HG02981 (cell line): Measurements from ENCODE around the gene TATDN2.
"Not testable (repeated sequence)": the region's sequence is repeated elsewhere in the genome, so short reads cannot be mapped to it uniquely, and the experiment has no call there.

Source experiments
- ATAC-seq: cut with Tn5 transposase; IDR thresholded peaks from one replicate; pipeline ENCODE4 v1.9.1; 2021; ENCODE audit warnings: mild to moderate bottlenecking, moderate library complexity; ENCODE audit not compliant: unreplicated experiment

The TATDN2 gene

DNA sequence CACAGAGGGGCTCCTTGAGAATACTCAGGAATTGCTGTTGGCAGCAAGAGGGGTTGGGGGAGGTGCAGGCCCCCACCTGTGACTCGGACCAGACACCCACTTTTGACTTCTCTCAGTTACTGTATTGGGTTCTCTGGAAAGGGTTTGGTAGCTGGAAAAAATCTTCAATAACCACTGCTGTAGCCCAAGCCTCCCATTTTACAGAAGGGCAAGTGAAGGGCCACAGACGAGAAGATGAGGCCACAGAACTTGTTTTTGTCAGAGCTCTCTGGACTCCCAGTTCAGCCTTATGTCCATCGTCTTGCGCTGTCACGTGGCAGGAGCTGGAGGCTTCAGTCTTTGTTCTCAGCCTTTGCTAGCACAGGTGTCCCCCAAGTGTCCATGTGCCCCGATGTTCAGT is 12.7 kb upstream of the TATDN2 start:
- ATAC-seq: no peak

DNA sequence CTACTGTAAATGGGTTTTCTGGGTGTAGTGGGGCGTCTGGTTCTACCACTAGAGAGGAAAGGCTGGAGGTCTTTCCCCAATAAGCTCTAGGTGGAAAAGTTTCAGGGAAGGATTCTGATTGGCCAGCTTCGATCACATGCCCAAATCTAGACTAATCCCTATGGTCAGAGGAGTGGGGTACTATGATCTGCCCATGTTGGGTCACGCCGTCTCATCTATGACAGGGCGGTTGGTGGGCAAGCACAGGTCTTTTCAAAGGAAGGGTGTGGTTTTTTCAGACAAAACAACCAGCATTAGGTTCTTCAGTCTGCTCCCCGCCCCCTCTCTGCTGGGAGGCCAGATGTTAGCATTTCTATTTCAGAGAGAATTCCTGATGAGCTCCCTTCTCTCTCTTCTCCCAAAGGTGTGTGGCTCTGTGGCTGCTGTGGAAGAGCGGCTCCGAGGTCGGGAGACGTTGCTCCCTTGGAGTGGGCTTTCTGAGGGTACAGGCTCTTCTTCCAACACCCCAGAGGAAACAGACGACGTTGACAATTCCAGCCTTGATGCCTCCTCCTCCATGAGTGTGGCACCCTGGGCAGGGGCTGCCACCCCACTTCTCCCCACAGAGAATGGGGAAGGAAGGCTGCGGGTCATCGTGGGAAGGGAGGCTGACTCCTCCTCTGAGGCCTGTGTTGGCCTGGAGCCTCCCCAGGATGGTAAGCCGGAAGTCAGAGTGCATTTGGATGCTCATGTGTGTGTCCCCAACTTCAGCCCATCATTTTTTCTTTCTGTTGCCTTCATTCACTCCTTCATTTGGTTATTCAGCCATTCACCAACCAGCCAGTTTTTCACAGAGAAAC is 9.7 kb upstream of the TATDN2 start:
- no peak for ATAC-seq

DNA sequence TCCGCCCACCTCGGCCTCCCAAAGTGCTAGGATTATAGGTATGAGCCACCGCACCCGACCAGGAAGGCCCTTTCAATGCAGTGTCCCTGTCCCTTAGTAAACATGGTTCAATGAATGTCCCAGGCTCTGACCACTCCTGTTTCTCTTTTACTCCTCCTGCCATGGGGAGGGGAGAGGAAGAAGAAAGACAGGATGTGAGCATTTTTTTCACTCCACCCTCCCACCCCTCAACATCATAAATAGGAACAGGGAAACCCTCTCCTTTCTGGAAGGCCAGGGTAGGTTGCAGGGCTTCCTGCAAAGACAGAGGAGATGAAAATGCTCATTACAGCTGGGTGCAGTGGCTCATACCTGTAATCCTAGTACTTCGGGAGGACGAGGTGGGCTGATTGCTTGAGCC is 7.5 kb upstream of the TATDN2 start:
- no peak for ATAC-seq

DNA sequence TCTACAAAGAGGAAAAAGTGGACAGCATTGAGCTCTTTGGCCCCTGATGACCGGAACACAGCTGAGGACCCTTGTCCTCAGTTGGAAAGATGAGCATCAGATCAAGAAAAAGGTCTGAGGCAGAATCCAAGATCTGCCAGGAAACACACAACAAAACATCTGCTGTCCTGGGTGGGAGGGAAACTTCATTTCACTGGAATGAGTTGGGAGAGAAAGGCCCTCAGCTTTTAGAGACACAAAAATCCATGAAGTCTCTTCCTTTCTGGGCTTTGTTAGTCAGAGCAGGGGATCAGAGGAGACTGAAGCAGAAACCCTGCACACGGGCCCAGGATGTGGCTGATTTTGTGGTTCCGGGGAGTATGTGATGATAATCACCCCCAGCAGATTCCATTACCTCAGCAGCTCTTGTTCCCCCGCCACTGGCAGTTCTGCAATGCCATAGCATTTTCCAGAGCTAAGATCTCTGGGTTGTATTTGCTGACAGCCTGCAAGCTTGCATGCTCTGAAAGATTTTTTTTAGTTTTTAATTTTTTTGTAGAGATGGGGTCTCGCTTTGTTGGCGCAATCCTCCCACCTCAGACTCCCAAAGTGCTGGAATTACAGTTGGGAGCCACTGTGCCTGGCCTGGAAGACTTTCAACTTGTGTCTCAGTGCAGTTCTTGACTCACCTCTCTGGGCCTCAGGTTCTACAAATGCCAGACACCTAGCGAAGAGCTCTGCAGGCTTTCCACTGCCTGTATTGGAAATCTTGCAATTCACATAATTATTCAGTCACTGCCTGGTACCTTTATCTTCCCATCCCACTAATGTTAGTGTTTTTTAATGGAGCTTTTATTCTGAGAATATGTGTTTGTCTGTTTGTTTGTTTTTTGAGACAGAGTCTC is 5.8 kb upstream of the TATDN2 start:
- ATAC-seq: no peak

DNA sequence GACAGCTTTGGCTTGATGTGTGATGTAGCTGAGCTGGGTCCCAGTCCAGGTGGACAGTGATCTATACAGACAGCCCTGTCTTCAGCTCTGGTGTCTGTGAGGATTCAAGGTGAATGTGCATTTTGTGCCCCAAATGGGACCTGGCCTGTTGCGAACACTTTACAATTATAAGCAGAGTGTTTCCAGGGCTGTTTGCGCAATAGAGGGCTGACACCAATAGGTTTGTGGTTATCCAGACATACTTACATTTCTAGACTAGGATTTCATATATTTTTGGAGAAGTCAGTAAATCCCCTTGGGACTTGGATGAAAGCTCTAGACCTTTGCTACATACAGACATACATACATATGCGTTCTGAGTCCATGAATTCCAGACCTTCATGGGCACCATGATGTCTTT is 4.2 kb upstream of the TATDN2 start:
- ATAC-seq: no peak

DNA sequence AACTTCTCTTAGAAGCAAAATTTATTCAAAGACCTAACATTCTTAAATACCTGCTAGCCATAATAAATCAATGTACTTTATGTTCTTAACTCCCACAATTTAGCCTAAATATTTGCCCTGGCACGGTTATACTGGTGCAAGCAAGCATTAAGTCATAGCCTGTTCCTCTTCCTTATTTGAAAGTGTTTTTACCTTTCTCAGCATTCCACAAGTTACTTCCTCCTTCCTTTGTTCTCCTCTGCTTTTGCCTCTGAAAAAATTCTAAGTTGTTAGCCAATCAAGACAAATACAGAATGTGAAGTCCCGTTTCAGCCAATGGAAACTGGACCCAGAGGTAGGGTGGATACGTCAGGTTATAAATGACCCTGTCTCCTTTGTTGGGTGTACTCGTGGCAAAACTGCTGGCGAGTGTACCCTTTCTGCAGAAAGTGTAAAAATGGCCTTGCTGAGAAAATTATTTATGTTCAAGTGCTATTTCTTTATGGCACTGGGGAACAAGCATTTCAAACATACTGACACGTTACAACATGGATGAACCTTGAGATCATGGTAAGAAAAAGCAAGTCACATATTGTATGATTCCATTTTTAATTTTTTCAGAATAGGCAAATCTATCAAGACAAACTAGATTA is 3.1 kb upstream of the TATDN2 start:
- ATAC-seq: no peak

DNA sequence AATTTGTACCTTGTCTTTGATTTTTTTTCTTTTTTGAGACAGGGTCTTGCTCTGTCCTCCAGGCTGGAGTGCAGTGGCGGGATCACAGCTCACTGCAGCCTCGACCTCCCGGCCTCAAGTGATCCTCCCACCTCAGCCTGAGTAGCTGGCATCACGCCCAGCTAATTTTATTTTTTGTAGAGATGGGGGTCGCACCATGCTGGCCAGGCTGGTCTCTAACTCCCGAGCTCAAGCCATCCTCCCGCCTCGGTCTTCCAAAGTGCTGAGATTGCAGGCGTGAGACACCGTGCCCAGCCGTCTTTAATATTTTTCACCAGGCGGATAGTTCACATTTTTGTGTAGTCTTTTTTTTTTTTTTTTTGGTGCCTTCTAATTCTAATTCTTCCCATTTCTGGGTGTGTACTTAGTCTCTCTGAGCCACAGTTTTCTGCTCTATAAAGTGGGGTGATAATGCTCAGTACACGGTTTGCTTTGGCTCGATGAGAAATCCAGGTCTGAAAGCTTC is 528 bp upstream of the TATDN2 start:
- no peak for ATAC-seq

DNA sequence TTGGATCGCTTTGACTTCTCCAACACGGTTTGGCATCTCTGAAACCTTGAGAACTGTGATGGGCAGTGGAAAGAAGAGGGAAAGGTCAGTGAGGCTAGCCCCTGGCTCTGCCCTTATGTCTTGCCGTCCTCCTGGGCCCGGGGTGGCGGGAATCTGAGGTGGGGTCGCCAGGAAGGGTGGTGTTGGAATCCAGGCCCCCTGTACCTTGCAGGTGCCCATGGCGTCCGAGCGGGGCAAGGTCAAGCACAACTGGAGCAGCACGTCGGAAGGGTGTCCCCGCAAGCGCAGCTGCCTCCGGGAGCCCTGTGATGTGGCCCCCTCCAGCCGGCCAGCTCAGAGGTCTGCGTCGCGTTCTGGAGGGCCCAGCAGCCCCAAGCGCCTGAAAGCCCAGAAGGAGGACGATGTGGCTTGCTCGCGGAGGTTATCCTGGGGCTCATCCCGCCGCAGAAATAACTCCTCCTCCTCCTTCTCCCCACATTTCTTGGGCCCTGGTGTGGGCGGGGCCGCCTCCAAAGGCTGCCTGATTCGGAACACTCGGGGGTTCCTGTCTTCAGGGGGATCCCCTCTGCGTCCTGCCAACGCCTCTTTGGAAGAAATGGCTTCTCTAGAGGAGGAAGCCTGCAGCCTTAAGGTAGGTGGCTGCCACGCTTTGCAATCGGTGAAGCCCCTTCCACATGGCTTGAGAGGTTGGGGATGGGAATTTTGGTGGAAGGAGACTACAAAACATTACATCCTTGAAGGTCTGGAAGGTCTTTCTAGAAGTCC is 907 bp downstream of the TATDN2 start:
- no peak for ATAC-seq

DNA sequence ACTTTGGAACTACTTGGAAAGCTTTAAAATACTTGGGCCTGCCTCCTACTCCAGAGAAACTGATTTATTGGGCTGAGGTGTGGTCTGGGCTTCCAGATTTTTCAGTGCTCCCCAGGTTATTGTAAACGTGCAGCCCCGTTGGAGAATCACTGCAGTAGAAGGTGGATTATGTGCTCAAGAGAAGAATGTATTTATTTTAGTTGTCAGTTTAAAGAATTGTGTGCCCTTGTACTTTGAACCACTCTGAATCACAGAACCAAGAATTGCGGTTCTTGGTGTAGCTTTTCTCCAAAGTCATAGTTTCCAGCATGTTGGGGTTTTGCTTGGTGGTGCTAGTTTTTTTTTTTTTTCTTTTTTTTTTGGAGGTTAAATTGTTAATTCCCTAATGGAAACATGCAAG is 1.6 kb downstream of the TATDN2 start:
- ATAC-seq: no peak

DNA sequence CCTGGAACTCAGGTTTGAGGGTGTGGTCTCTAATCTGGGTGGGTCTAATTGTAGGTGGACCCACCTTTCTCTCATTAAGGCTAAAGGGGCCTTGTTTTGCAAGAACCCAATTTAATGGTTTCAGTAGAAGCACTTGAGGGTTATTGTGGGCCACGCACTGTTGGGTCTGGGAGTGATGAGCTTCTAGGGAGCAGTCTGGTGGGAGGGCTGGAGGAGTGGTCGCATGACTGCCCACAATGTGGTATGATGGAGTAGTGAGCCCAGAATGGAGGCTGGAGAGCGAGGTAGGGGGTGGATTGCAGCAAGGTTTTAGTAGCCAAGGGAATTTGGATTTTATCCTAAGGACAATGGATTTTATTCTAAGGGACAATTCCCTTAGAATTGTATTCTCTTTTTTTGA is 2.7 kb downstream of the TATDN2 start:
- no peak for ATAC-seq

DNA sequence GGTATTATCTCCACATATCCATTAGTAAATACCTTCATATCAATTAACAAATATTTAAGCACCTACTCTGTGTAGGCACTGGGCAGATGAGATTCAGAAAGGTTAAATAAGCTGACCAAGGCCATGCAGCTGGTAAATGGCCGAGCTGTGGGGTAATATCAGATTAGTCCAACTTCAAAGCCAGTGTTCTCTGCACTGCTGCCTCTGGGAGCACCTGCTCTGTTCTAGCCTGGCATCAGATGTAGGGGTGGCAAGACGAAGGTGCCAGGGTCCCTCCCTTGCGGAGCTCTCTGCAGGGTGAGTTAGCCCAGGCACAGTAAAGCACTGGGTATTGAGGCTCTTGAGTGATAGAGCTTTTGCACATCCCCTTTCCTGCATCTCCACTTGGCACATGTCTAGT is 5.5 kb downstream of the TATDN2 start:
- no peak for ATAC-seq

DNA sequence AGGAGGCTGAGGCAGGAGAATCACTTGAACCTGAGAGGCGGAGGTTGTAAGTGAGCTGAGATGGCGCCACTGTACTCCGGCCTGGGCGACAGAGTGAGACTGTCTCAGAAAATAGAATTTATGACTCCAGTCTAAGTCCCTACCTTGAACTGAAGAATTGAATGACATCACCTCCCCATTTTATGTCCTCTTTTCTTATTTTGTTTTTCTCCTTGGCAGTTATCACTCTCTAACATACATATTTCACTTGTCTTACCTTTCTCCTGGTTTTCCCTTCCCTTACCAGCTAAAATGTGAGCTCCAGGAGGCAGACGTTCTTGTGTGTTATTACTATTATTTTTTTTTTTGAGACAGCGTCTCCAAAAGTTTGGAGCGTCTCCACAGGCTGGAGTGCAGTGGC is 7.6 kb downstream of the TATDN2 start:
- no peak for ATAC-seq

DNA sequence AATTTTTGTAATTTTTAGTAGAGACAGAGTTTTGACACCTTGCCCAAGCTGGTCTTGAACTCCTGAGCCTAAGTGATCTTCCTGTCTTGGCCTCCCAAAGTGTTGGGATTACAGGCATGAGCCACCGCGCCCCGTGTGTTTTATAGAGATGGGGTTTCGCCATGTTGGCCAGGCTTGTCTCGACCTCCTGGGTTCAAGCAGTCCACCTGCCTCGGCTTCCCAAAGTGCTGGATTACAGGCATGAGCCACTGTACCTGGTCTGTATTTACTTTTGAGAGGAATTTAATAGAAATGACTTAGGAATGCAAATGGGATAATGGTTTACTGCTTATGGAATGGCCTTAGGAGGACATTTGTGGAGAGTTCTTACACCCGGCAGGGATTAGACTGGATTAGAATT is 10.8 kb downstream of the TATDN2 start:
- ATAC-seq: no peak

DNA sequence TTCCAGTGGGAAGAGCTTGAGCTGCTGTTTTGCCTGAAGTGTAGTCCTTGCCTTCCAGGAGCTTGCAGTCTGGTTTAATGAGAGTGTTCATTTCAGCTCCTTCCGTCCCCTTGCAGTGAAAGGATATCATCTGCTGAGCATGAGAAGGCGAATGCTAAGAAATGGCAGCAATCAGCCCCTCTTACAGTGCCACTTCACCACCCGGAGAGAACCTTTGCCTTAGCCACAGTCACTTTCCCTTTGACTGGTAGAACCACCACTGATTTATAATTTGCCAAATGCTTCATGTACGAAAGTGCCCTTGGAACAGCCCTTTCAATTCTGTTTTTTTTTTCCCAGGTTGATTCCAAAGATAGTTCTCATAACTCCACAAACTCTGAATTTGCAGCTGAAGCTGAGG is 11.5 kb downstream of the TATDN2 start:
- no peak for ATAC-seq

DNA sequence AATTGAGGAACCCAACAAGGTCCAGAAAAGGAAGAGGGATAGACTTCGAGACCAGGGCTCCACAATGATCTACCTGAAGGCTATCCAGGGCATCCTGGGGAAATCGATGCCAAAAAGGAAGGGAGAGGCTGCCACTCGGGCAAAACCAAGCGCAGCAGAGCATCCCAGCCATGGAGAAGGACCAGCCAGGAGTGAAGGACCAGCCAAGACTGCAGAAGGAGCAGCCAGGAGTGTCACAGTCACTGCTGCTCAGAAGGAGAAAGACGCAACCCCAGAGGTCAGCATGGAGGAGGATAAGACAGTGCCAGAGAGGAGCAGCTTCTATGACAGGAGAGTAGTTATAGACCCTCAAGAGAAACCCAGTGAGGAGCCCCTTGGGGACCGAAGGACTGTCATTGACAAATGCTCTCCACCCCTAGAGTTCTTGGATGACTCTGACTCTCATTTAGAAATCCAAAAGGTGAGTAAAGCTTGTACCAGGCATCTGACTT is 12.0 kb downstream of the TATDN2 start:
- ATAC-seq: no peak

DNA sequence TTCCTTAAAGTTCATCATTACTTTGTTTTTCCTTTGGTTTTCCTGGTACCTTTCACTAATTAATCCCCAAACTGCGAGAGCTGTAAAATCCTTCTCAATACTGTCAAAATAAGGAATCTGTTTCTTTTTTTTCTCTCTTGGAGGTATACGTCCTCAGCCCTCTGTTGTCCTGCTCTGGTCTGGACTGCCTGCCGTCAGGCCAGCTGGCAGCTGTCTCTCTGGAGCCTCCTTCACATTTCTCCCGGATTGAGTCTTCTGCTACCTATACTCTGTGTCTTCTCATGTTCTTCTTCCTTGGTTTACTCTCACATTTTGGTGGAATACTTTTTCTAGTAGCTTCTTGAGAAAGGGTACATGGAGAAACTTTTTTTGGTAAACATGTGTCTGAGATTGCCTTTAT is 13.8 kb downstream of the TATDN2 start:
- no peak for ATAC-seq

DNA sequence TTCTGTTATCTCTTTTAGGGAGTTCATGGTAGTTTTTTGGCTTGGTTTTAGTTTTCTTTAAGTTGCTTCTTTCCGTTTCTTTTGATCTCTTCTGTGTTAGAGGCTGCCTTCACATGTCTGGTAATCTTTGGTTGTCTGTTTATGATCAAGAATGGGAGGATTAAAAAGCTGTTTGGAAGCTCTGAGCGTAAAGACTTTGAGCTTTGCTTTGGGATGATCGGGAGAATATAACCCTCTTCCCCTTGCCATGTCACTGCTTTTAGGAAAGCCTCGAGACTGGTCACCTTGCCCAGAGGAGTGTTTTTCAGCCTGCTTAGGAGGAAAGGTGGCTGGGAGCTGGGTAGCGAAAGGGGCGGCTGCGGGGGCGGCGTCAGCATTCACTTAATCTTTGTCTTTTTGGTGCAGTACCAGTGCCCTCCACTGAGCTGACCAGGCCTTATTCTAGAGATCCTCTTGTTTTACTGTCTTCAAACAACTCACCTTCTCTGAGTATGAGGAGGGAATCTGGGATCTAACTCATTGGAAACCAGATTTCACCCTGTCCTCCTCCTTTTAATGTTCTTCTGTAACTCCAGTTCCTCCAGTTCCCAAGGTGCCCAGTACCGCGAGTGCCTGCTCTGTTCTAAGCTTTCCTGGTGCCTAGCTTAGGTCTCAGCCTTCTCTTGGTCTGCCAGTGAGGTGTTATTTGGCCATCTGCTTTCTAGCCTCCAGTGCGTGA is 15.5 kb downstream of the TATDN2 start:
- ATAC-seq: no peak

DNA sequence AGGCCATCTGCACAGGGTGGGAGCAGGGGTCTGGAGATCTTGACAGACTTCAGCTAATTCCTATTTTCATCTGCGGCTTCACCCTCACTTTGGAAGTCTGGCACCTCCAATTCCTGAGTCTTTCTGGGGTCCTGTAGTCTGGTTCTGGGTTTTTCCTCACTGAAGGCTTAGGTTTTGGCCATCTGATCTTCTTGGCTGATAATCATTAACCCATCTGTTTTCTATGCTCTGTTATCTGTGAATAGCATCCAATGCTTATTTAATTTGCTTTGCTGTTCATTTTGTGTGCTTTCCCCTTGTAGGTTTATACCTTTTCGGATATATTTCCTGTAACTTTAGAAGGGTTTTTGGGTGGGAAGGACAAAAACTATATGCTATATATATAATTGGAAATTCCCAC is 17.6 kb downstream of the TATDN2 start:
- no peak for ATAC-seq

DNA sequence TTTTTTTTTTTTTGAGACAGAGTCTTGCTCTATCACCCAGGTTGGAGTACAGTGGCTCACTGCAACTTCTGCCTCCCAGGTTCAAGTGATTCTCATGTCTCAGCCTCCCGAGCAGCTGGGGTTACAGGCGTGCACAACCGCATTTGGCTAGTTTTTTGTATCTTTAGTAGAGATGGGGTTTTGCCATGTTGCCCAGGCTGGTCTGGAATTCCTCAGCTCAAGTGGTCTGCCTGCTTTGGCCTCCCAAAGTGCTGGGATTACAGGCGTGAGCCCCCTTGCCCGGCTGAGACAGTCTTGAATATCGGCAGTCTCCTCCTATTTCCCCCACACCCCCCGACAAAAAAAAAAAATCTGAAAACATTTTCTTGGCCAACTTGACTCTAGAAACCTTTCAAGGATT is 18.7 kb downstream of the TATDN2 start:
- not testable (repeated sequence) for ATAC-seq

DNA sequence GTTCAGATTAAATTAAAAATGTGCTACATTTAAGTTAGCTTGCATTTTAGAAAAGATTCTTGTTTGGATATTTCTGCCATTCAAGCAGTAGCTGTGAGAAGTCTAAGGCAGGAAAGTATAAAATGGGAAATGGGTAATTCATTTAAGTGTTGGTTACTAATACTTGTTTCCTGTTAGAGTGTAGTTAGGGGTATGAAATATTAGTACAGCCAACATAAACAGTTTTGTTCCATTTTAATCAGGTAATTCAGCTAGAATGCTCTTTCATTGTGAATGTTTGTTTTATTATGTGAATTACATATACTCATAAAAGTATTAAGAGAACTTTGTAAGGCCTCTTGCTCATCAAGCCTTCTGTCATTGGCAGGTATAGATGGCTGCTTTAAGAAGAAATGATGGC is 19.9 kb downstream of the TATDN2 start:
- no peak for ATAC-seq
